Uterus (tissue), 4 donors: ENCODE measurements around the gene POU2F1. TPM values are rescaled to one million over a fixed set of nuclear protein-coding genes. Genes with fewer than 3 reads are reported as not detected.

Experiments
- DNase-seq, 2 donors: peaks; one replicate each; pipeline ENCODE4 v3.0.0-alpha.2; 2019 to 2020
- H3K27ac ChIP-seq, 2 donors: fragments of 200-600 bp; sonication (generic); 1 replicate in 1 of 2; 2 replicates in 1 of 2; pipeline ENCODE4 v1.5.1; 2016 to 2018
- H3K27me3 ChIP-seq, 2 donors: fragments of 200-600 bp; sonication (generic); one replicate each; pipeline ENCODE4 v1.5.1; 2018 to 2019; ENCODE audit warnings: control low read depth in 1 of 2
- H3K36me3 ChIP-seq, 2 donors: fragments of 200-600 bp; sonication (generic); one replicate each; pipeline ENCODE4 v1.5.1; 2019; ENCODE audit warnings: control low read depth in 1 of 2
- H3K4me1 ChIP-seq, 2 donors: fragments of 200-600 bp; sonication (generic); one replicate each; pipeline ENCODE4 v1.5.1; 2018 to 2019; ENCODE audit warnings: control low read depth in 1 of 2
- H3K4me3 ChIP-seq, 2 donors: fragments of 200-600 bp; sonication (generic); 1 replicate in 1 of 2; 2 replicates in 1 of 2; pipeline ENCODE4 v1.5.1; 2018 to 2019; ENCODE audit warnings: mild to moderate bottlenecking in 1 of 2
- H3K9me3 ChIP-seq, 2 donors: fragments of 200-600 bp; sonication (generic); one replicate each; pipeline ENCODE4 v1.5.1; 2019; ENCODE audit warnings: control low read depth in 1 of 2
- POLR2A ChIP-seq, 2 donors: fragments of 450-650 bp; IDR thresholded peaks; one replicate each; pipeline ENCODE4 v1.6.1; 2016; ENCODE audit warnings: antibody characterized with exemption in 2 of 2, mild to moderate bottlenecking in 1 of 2, moderate library complexity in 1 of 2
- intact Hi-C: fragments of 100-400 bp; cut with DNase I; formaldehyde crosslinking; loops from one replicate; pipeline ENCODE4 v1.15.1; 2023; ENCODE audit warnings: low total_unique reads
- total RNA-seq, 4 donors: library from RNA; depleted of rRNA in 3 of 4; stranded (reverse); fragments of >200 nt in 3 of 4; gene quantifications; one replicate each; pipeline versions ENCODE4 v1.1.0 to v1.2.4, GENCODE V29; 2014 to 2023
- TF ChIP-seq, protein P1 (sequence below), 4 experiments: fragments of 200-600 bp in 2 of 4; fragments of 450-650 bp in 2 of 4; sonication (generic) in 2 of 4; IDR thresholded peaks; one replicate each; pipeline ENCODE4 v1.5.1; 2016 to 2019; ENCODE audit warnings: antibody characterized with exemption in 4 of 4, mild to moderate bottlenecking in 2 of 4, moderate library complexity in 1 of 4
- donor health status: DM: yes; HTN: yes; CAD: no.

POU2F1 gene
- total RNA-seq, 4 donors from 2014 or later, result 9.7 to 50.8 (median 32.2) TPM

DNA sequence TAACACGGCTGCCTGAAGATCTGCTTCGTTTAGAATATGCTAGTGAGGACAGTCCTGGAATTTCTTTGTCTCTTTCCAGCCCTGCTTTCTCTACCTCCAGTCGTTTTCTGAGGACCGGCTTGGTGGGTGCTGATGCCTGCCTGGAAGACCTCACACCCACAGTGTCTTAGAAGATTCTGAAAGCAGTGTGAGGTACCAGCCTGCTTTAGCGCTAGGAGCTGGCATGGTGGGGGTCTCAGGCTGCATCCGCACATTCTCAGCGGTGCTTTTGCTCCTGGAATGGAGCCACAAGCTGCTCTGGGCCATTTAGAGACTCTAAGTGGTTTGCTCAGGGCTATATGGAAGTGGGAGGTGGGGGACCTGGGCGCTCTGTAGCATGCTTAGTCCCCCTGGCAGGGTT lies 236.2 kb downstream of the POU2F1 start:
- intact Hi-C loops, result no loop called here
- Histone ChIP-seq H3K9me3 (no peaks in the 10 kb centered on the region), H3K27me3 (no peaks in the 10 kb centered on the region), H3K4me3 (no peak overlapping the region), H3K36me3 (no peaks in the 10 kb centered on the region), H3K27ac (no peak overlapping the region), H3K4me1 (no peaks in the 10 kb centered on the region)
- no peak for TF ChIP-seq POLR2A (IDR thresholded peaks at IDR 0.05)
- TF ChIP-seq, protein P1, sequence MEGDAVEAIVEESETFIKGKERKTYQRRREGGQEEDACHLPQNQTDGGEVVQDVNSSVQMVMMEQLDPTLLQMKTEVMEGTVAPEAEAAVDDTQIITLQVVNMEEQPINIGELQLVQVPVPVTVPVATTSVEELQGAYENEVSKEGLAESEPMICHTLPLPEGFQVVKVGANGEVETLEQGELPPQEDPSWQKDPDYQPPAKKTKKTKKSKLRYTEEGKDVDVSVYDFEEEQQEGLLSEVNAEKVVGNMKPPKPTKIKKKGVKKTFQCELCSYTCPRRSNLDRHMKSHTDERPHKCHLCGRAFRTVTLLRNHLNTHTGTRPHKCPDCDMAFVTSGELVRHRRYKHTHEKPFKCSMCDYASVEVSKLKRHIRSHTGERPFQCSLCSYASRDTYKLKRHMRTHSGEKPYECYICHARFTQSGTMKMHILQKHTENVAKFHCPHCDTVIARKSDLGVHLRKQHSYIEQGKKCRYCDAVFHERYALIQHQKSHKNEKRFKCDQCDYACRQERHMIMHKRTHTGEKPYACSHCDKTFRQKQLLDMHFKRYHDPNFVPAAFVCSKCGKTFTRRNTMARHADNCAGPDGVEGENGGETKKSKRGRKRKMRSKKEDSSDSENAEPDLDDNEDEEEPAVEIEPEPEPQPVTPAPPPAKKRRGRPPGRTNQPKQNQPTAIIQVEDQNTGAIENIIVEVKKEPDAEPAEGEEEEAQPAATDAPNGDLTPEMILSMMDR (IDR thresholded peaks at IDR 0.05), result no peak
- DNase-seq, result no peak

DNA sequence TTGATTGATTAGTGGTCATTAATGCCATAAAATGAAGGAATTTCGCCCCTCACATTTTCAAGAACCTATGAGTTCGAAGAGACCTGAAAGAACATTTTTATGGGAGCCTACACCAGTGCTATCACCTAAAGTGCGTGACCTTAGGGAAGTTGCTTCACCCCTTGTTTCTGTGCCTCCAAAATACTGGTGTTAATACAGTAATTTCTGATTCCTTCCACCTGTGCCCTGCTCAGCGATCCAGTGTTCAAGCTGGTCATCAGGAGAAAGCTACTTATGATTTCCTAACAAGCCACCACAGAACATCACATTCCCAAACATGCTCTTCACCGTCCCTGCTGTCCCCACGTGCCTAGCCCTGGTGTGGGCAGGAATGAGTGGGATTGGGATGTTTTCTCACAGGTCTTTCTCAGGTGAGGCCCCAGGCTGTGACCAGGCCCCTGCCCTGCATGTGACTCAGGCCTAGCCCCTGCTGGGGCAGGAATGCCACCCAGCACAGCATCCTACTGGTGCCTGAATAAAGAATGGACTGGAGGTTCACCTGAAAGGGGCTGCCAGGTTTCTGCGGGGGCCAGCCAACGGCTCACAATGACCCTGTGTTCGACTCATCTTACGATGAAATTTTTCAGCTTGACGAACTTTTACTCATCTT lies 237.4 kb downstream of the POU2F1 start:
- H3K9me3 ChIP-seq, result no peaks in the 10 kb centered on the region
- no peaks in the 10 kb centered on the region for H3K36me3 ChIP-seq
- no peak overlapping the region for H3K4me3 ChIP-seq
- no peaks in the 10 kb centered on the region for H3K27me3 ChIP-seq
- no peak for DNase-seq
- H3K27ac ChIP-seq, result no peak overlapping the region
- H3K4me1 ChIP-seq, result no peaks in the 10 kb centered on the region
- intact Hi-C loops, result no loop called here
- no peak for TF ChIP-seq POLR2A (IDR thresholded peaks at IDR 0.05)
- TF ChIP-seq, protein P1 (IDR thresholded peaks at IDR 0.05), result no peak

DNA sequence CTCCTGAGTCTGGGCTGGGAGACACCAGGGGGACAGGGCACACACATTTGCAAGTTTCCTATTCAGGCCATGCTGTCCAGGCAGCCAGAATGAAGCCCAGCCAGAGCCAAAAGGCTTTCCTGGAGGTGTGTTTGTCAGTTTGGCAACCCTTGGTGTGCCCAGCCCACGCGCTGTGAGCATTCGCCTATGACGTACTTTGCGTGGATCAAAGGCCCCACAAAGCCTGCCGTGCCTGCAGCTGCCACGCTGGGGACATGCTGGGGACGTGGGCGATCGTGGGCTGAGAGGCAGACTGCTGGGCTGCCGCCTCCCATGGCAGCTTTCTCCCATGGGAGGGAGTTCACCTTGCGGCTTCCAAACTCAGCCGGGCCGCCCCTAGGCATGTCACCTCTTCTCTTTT lies 240.2 kb downstream of the POU2F1 start:
- no peak overlapping the region for H3K4me3 ChIP-seq
- intact Hi-C loops, result no loop called here
- H3K27ac ChIP-seq, result no peak overlapping the region
- no peaks in the 10 kb centered on the region for H3K36me3 ChIP-seq
- no peaks in the 10 kb centered on the region for H3K9me3 ChIP-seq
- no peak for DNase-seq
- no peaks in the 10 kb centered on the region for H3K27me3 ChIP-seq
- H3K4me1 ChIP-seq, result no peaks in the 10 kb centered on the region
- no peak for TF ChIP-seq POLR2A (IDR thresholded peaks at IDR 0.05)
- TF ChIP-seq, protein P1 (IDR thresholded peaks at IDR 0.05), result no peak

DNA sequence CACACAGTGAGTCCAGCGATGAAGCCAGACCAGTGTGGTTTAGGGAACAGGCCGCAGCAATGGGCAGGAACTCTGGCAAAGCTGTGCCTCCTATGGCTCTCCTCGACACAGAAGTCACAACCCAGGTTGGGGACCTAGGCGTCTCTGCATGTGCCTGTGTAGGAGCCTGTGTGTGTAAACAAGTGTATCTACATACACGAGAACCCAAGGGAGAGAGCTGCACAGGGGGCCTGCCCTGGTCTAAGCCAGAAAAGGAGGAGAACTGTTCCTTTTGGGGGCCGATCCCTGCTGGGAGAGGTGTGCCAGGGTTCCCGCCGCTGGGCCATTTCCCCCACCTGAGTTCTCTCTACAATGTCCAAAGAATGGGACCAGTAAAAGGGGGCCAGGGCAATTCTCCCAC lies 241.7 kb downstream of the POU2F1 start:
- no peak for DNase-seq

DNA sequence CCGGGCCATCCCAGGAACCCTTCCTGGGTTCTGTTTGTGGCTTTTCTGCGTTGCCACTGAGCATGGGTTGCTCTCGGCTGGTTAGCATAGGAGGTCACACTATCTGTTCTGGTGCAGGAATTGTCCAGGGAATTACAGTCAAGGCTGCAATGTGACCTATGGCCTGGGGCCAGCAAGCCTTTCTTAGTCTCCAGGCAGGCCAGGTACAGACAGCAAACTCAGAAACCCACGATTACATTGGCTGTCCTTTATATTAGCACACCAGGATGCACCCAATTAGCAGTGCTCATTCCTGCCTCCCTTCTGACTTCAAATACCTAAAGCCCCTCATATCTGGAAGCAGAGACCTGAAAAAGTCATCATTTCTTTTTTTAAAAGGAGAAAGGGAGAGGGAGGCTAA lies 242.4 kb downstream of the POU2F1 start:
- no peak overlapping the region for H3K4me3 ChIP-seq
- H3K27ac ChIP-seq, result no peak overlapping the region
- H3K27me3 ChIP-seq, result no peaks in the 10 kb centered on the region
- H3K36me3 ChIP-seq, result no peaks in the 10 kb centered on the region
- intact Hi-C loops, result no loop called here
- H3K4me1 ChIP-seq, result no peaks in the 10 kb centered on the region
- TF ChIP-seq, protein P1 (IDR thresholded peaks at IDR 0.05), result no peak
- TF ChIP-seq POLR2A (IDR thresholded peaks at IDR 0.05), result no peak
- DNase-seq, result no peak
- no peaks in the 10 kb centered on the region for H3K9me3 ChIP-seq

More for the DNA sequence above, 241.7 kb downstream of the POU2F1 start:
- no peaks in the 10 kb centered on the region for H3K4me1 ChIP-seq
- no peak overlapping the region for H3K27ac ChIP-seq
- no peak overlapping the region for H3K4me3 ChIP-seq
- no peaks in the 10 kb centered on the region for H3K9me3 ChIP-seq
- H3K36me3 ChIP-seq, result no peaks in the 10 kb centered on the region
- no peaks in the 10 kb centered on the region for H3K27me3 ChIP-seq
- TF ChIP-seq, protein P1 (IDR thresholded peaks at IDR 0.05), result no peak
- no peak for TF ChIP-seq POLR2A (IDR thresholded peaks at IDR 0.05)
- intact Hi-C loops, result no loop called here
